T-cell (primary cell): ENCODE data around the gene DHODH. TPM values are rescaled to one million over a fixed set of nuclear protein-coding genes. Genes with fewer than 3 reads are reported as not detected.

Experiments
- ATAC-seq, 4 experiments: fragments of 200-7000 bp in 3 of 4; fragments of 150-1000 bp in 1 of 4; cut with Tn5 transposase; replicated peaks in 1 of 4; 1 replicate in 3 of 4; 2 replicates in 1 of 4; pipeline ENCODE4 v1.10.0; 2021; ENCODE audit warnings: moderate library complexity in 3 of 4, mild to moderate bottlenecking in 2 of 4, moderate number of reproducible peaks in 1 of 4
- CTCF ChIA-PET, 2 donors: fragments of 300-600 bp; sonication (Branson Sonifier 250); formaldehyde crosslinking; loops; one replicate each; lab custom pipeline; 2022; ENCODE audit warnings: antibody characterized with exemption in 2 of 2; lab: Charles Lee
- POLR2A ChIA-PET, 2 donors: fragments of 300-600 bp; sonication (Branson Sonifier 250); formaldehyde crosslinking; loops; one replicate each; lab custom pipeline; 2022; ENCODE audit warnings: antibody characterized with exemption in 2 of 2; lab: Charles Lee
- DNase-seq, 35 experiments: peaks; one replicate each; pipeline versions ENCODE4 v3.0.0 to v3.0.0-alpha.2; 2013 to 2023
- H3K27ac ChIP-seq: one replicate; pipeline ENCODE4 v1.5.1; 2013; ENCODE audit warnings: low read length
- H3K27me3 ChIP-seq, 2 experiments: replicated peaks in 1 of 2; 1 replicate in 1 of 2; 2 replicates in 1 of 2; pipeline versions ENCODE4 v1.6.1 to v1.7.0; 2013; ENCODE audit warnings: low read length in 1 of 2, mixed read lengths in 1 of 2; ENCODE audit not compliant: control insufficient read depth in 2 of 2, insufficient read depth in 2 of 2; ENCODE audit errors: extremely low read depth in 1 of 2
- H3K36me3 ChIP-seq, 2 donors: 1 replicate in 1 of 2; 2 replicates in 1 of 2; pipeline versions ENCODE4 v1.6.1 to v1.7.0; 2013; ENCODE audit warnings: low read length in 1 of 2; ENCODE audit not compliant: control insufficient read depth in 2 of 2, insufficient read depth in 1 of 2; ENCODE audit errors: extremely low read depth in 1 of 2
- H3K4me1 ChIP-seq, 2 experiments: 1 replicate in 1 of 2; 2 replicates in 1 of 2; pipeline versions ENCODE4 v1.6.1 to v1.7.0; 2013; ENCODE audit warnings: low read length in 2 of 2, mixed read lengths in 1 of 2; ENCODE audit not compliant: insufficient read depth in 2 of 2, control insufficient read depth in 1 of 2; ENCODE audit errors: extremely low read depth in 1 of 2
- H3K4me3 ChIP-seq, 2 donors: 1 replicate in 1 of 2; 2 replicates in 1 of 2; pipeline versions ENCODE4 v1.5.1 to v1.7.0; 2013; ENCODE audit warnings: mild to moderate bottlenecking in 2 of 2, low read length in 1 of 2, moderate library complexity in 1 of 2; ENCODE audit not compliant: control insufficient read depth in 1 of 2; ENCODE audit errors: extremely low read depth in 1 of 2
- H3K9me3 ChIP-seq: 2 replicates; pipeline ENCODE4 v1.7.0; 2013
- H3K27ac Mint-ChIP-seq, 2 donors: one replicate each; pipeline ENCODE4 v1.8.0; 2020 to 2021; ENCODE audit warnings: mild to moderate bottlenecking in 2 of 2, mixed read lengths in 2 of 2
- H3K27me3 Mint-ChIP-seq, 2 donors: one replicate each; pipeline ENCODE4 v1.8.0; 2021 to 2022; ENCODE audit warnings: mixed read lengths in 2 of 2
- H3K36me3 Mint-ChIP-seq: one replicate; pipeline ENCODE4 v1.8.0; 2021; ENCODE audit warnings: mixed read lengths
- H3K4me1 Mint-ChIP-seq, 3 donors: one replicate each; pipeline ENCODE4 v1.8.0; 2020 to 2022; ENCODE audit warnings: mixed read lengths in 3 of 3, mild to moderate bottlenecking in 1 of 3
- H3K4me3 Mint-ChIP-seq, 3 donors: one replicate each; pipeline ENCODE4 v1.8.0; 2020 to 2022; ENCODE audit warnings: mild to moderate bottlenecking in 3 of 3, mixed read lengths in 3 of 3, moderate library complexity in 3 of 3
- H3K9me3 Mint-ChIP-seq, 3 donors: one replicate each; pipeline ENCODE4 v1.8.0; 2020 to 2022; ENCODE audit warnings: mixed read lengths in 3 of 3
- WGBS: methylation state at CpG from one replicate; pipeline ENCODE4 v1.1.5; 2013; ENCODE audit warnings: missing lambda C conversion rate; ENCODE audit not compliant: insufficient coverage; 5-methylcytosine and 5-hydroxymethylcytosine counted together
- total RNA-seq, 35 experiments: library from RNA in 6 of 35; stranded (reverse) in 6 of 35; fragments of 120-200 nt in 1 of 35; gene quantifications; one replicate each; pipeline versions ENCODE4 v1.2.1 to v1.2.4 and lab custom pipeline; 2013 to 2026

Gene DHODH
- total RNA-seq, 5 donors from 2014 or later (not counting 1 experiment from before 2014, with no cell fraction given): 6.0 to 11.9 (median 11.2) TPM

GRCh38 chr16:71969353-71969752 lies 39.2 kb upstream of the DHODH start:
- CTCF ChIA-PET: interaction anchor here (0.5 to 0.6 kb wide), 3 partner anchors 52 to 225 kb away, joined by 3 to 4 read pairs (median 3); no protein-coding TSS in a partner anchor

GRCh38 chr16:71971571-71971970 lies 37.0 kb upstream of the DHODH start:
- DNase-seq: no peak
- ChIA-PET POLR2A (no interaction called here), CTCF (interaction anchor here in 1 of 2 donors (1.0 kb wide), 1 partner anchor 10 kb away, joined by 3 read pairs; no protein-coding TSS in a partner anchor)
- Histone ChIP-seq H3K4me1 (no peaks in the 10 kb centered on the region), H3K27ac (no peak overlapping the region), H3K9me3 (no peaks in the 10 kb centered on the region), H3K36me3 (no peaks in the 10 kb centered on the region), H3K4me3 (no peak overlapping the region), H3K27me3 (no peaks in the 10 kb centered on the region)
- no peak overlapping the region for H3K27ac Mint-ChIP-seq
- ATAC-seq: no peak
- H3K4me3 Mint-ChIP-seq: no peak overlapping the region
- H3K4me1 Mint-ChIP-seq: no peaks in the 10 kb centered on the region
- H3K9me3 Mint-ChIP-seq: no peaks in the 10 kb centered on the region
- WGBS: 88% methylated on average over 3 of the region's 4 CpGs
- H3K27me3 Mint-ChIP-seq: peaks cover 0 to 1% of the 10 kb centered on the region in 2 donors
- H3K36me3 Mint-ChIP-seq: no peaks in the 10 kb centered on the region

More at GRCh38 chr16:71969353-71969752, 39.2 kb upstream of the DHODH start:
- H3K9me3 Mint-ChIP-seq: no peaks in the 10 kb centered on the region
- H3K27me3 ChIP-seq: no peaks in the 10 kb centered on the region
- H3K4me1 Mint-ChIP-seq: no peaks in the 10 kb centered on the region
- H3K4me3 Mint-ChIP-seq: no peak overlapping the region
- H3K36me3 ChIP-seq: no peaks in the 10 kb centered on the region
- WGBS: no CpG with 5 or more reads among the region's 2 CpGs
- POLR2A ChIA-PET: no interaction called here
- DNase-seq (no peak), ATAC-seq (no peak)
- H3K4me3 ChIP-seq: no peak overlapping the region
- H3K27ac ChIP-seq: no peak overlapping the region
- H3K36me3 Mint-ChIP-seq: no peaks in the 10 kb centered on the region
- H3K9me3 ChIP-seq: no peaks in the 10 kb centered on the region
- H3K4me1 ChIP-seq: no peaks in the 10 kb centered on the region
- H3K27me3 Mint-ChIP-seq: peaks cover 0 to 1% of the 10 kb centered on the region in 2 donors
- no peak overlapping the region for H3K27ac Mint-ChIP-seq

GRCh38 chr16:71972356-71972755 lies 36.2 kb upstream of the DHODH start:
- H3K27ac Mint-ChIP-seq: no peak overlapping the region
- DNase-seq (no peak), ATAC-seq (no peak)
- H3K9me3 ChIP-seq: no peaks in the 10 kb centered on the region
- ChIA-PET CTCF (interaction anchor here (0.5 to 1.5 kb wide), 3 partner anchors 11 to 1456 kb away, joined by 3 to 5 read pairs (median 3); no protein-coding TSS in a partner anchor), POLR2A (interaction anchor here in 1 of 2 donors (0.7 kb wide), 1 partner anchor 20 kb away, joined by 4 read pairs; no protein-coding TSS in a partner anchor)
- H3K36me3 ChIP-seq: no peaks in the 10 kb centered on the region
- no peak overlapping the region for H3K4me3 ChIP-seq
- 100% methylated on average over 1 of the region's 3 CpGs for WGBS
- H3K4me1 Mint-ChIP-seq: no peaks in the 10 kb centered on the region
- no peak overlapping the region for H3K4me3 Mint-ChIP-seq
- no peaks in the 10 kb centered on the region for H3K4me1 ChIP-seq
- no peaks in the 10 kb centered on the region for H3K9me3 Mint-ChIP-seq
- H3K27me3 ChIP-seq: no peaks in the 10 kb centered on the region
- H3K27ac ChIP-seq: no peak overlapping the region
- H3K36me3 Mint-ChIP-seq: no peaks in the 10 kb centered on the region
- H3K27me3 Mint-ChIP-seq: peaks cover 0 to 1% of the 10 kb centered on the region in 2 donors

GRCh38 chr16:71973001-71973400 lies 35.5 kb upstream of the DHODH start:
- CTCF ChIA-PET: interaction anchor here in 1 of 2 donors (0.7 to 1.5 kb wide), 2 partner anchors 11 to 462 kb away, joined by 3 to 5 read pairs; no protein-coding TSS in a partner anchor

GRCh38 chr16:71974068-71974818 lies 34.3 kb upstream of the DHODH start:
- Mint-ChIP-seq H3K27me3 (peaks cover 0 to 3% of the 10 kb centered on the region in 2 donors), H3K36me3 (no peaks in the 10 kb centered on the region), H3K27ac (no peak overlapping the region), H3K4me3 (no peak overlapping the region), H3K4me1 (no peaks in the 10 kb centered on the region), H3K9me3 (no peaks in the 10 kb centered on the region)
- ChIA-PET POLR2A (interaction anchor here in 1 of 2 donors (0.7 kb wide), 1 partner anchor 81 kb away, joined by 4 read pairs; no protein-coding TSS in a partner anchor), CTCF (no interaction called here)
- H3K36me3 ChIP-seq: no peaks in the 10 kb centered on the region
- H3K9me3 ChIP-seq: no peaks in the 10 kb centered on the region
- no peak overlapping the region for H3K4me3 ChIP-seq
- DNase-seq (no peak), ATAC-seq (no peak)
- WGBS: 89% methylated on average over 10 of the region's 15 CpGs
- H3K27me3 ChIP-seq: no peaks in the 10 kb centered on the region
- H3K4me1 ChIP-seq: no peaks in the 10 kb centered on the region
- no peak overlapping the region for H3K27ac ChIP-seq

More at GRCh38 chr16:71973001-71973400, 35.5 kb upstream of the DHODH start:
- ATAC-seq: no peak
- Mint-ChIP-seq H3K4me1 (no peaks in the 10 kb centered on the region), H3K4me3 (no peak overlapping the region), H3K9me3 (no peaks in the 10 kb centered on the region), H3K27me3 (peaks cover 0 to 1% of the 10 kb centered on the region in 2 donors), H3K36me3 (no peaks in the 10 kb centered on the region), H3K27ac (no peak overlapping the region)
- no peak for DNase-seq
- Histone ChIP-seq H3K27ac (no peak overlapping the region), H3K4me3 (no peak overlapping the region), H3K9me3 (no peaks in the 10 kb centered on the region), H3K36me3 (no peaks in the 10 kb centered on the region), H3K27me3 (no peaks in the 10 kb centered on the region), H3K4me1 (no peaks in the 10 kb centered on the region)
- 79% methylated on average over 8 of the region's 9 CpGs for WGBS
- POLR2A ChIA-PET: no interaction called here

GRCh38 chr16:71985262-71985974 lies 23.1 kb upstream of the DHODH start:
- Histone ChIP-seq H3K36me3 (no peaks in the 10 kb centered on the region), H3K27me3 (peaks cover 0 to 28% of the 10 kb centered on the region in 2 experiments), H3K4me3 (no peak overlapping the region), H3K27ac (no peak overlapping the region), H3K9me3 (no peaks in the 10 kb centered on the region), H3K4me1 (no peaks in the 10 kb centered on the region)
- H3K4me1 Mint-ChIP-seq: no peaks in the 10 kb centered on the region
- H3K4me3 Mint-ChIP-seq: no peak overlapping the region
- H3K9me3 Mint-ChIP-seq: no peaks in the 10 kb centered on the region
- POLR2A ChIA-PET: no interaction called here
- CTCF ChIA-PET: interaction anchor here in 1 of 2 donors (0.6 kb wide), 1 partner anchor 191 kb away, joined by 4 read pairs; no protein-coding TSS in a partner anchor
- no peak for DNase-seq
- no peak overlapping the region for H3K27ac Mint-ChIP-seq
- ATAC-seq: no peak
- peaks cover 3% of the 10 kb centered on the region for H3K36me3 Mint-ChIP-seq
- H3K27me3 Mint-ChIP-seq: peaks cover 26 to 32% of the 10 kb centered on the region in 2 donors
- 43% methylated on average over 3 of the region's 9 CpGs for WGBS
